ENCODE data around the gene RUBCNL.

The RUBCNL gene

GRCh38 chr13:46359714-46360113 lies 27.3 kb downstream of the RUBCNL start:
- H3K36me3 Mint-ChIP-seq (ENCODE audit: low read depth): no peaks in the 10 kb centered on the region
- H3K27ac Mint-ChIP-seq: no peak overlapping the region
- TF ChIP-seq, protein P1, sequence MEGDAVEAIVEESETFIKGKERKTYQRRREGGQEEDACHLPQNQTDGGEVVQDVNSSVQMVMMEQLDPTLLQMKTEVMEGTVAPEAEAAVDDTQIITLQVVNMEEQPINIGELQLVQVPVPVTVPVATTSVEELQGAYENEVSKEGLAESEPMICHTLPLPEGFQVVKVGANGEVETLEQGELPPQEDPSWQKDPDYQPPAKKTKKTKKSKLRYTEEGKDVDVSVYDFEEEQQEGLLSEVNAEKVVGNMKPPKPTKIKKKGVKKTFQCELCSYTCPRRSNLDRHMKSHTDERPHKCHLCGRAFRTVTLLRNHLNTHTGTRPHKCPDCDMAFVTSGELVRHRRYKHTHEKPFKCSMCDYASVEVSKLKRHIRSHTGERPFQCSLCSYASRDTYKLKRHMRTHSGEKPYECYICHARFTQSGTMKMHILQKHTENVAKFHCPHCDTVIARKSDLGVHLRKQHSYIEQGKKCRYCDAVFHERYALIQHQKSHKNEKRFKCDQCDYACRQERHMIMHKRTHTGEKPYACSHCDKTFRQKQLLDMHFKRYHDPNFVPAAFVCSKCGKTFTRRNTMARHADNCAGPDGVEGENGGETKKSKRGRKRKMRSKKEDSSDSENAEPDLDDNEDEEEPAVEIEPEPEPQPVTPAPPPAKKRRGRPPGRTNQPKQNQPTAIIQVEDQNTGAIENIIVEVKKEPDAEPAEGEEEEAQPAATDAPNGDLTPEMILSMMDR (IDR thresholded peaks at IDR 0.05; ENCODE audit: unreplicated experiment in 3 of 3): no peak
- H3K4me1 Mint-ChIP-seq: peaks cover 8% of the 10 kb centered on the region
- no peak overlapping the region for H3K4me3 Mint-ChIP-seq
- no peaks in the 10 kb centered on the region for H3K27me3 Mint-ChIP-seq (ENCODE audit: low read depth)
- H3K9me3 Mint-ChIP-seq: no peaks in the 10 kb centered on the region

GRCh38 chr13:46355901-46356590 lies 31.0 kb downstream of the RUBCNL start:
- Mint-ChIP-seq H3K27ac (no peak overlapping the region), H3K27me3 (ENCODE audit: low read depth) (no peaks in the 10 kb centered on the region), H3K4me1 (peaks cover 8% of the 10 kb centered on the region), H3K9me3 (no peaks in the 10 kb centered on the region), H3K4me3 (no peak overlapping the region), H3K36me3 (ENCODE audit: low read depth) (no peaks in the 10 kb centered on the region)
- TF ChIP-seq, protein P1 (IDR thresholded peaks at IDR 0.05; ENCODE audit: unreplicated experiment in 3 of 3): no peak

DNA sequence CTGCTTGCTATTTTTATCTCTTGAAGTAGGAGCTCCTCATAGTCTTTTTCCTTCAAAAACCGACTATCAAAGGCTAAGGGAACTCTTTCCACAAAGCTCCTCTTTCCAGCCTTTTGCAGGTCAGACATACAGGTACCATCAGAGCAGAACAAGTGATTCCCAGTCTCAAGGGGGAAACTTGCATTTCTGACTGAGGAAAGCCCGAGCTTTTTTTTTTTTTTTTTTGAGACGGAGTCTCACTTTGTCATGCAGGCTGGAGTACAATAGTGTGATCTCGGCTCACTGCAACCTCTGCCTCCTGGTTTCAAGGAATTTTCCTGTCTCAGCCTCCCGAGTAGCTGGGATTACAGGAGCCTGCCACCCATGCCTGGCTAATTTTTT lies 32.0 kb downstream of the RUBCNL start:
- H3K36me3 Mint-ChIP-seq (ENCODE audit: low read depth): no peaks in the 10 kb centered on the region
- no peak overlapping the region for H3K4me3 Mint-ChIP-seq
- H3K4me1 Mint-ChIP-seq: peaks cover 14% of the 10 kb centered on the region
- TF ChIP-seq, protein P1 (IDR thresholded peaks at IDR 0.05; ENCODE audit: unreplicated experiment in 3 of 3): no peak
- no peak overlapping the region for H3K27ac Mint-ChIP-seq
- H3K27me3 Mint-ChIP-seq (ENCODE audit: low read depth): peaks cover 1% of the 10 kb centered on the region
- H3K9me3 Mint-ChIP-seq: no peaks in the 10 kb centered on the region

- peaks cover 5% of the 10 kb centered on the region for H3K27me3 Mint-ChIP-seq (ENCODE audit: low read depth)
- no peak overlapping the region for H3K27ac Mint-ChIP-seq
- H3K4me3 Mint-ChIP-seq: no peak overlapping the region
- TF ChIP-seq, protein P1 (IDR thresholded peaks at IDR 0.05; ENCODE audit: unreplicated experiment in 3 of 3): no peak
- H3K9me3 Mint-ChIP-seq: no peaks in the 10 kb centered on the region
- peaks cover 11% of the 10 kb centered on the region for H3K4me1 Mint-ChIP-seq
- H3K36me3 Mint-ChIP-seq (ENCODE audit: low read depth): no peaks in the 10 kb centered on the region
Observed at GRCh38 chr13:46354156-46355087, 32.6 kb downstream of the RUBCNL start.

DNA sequence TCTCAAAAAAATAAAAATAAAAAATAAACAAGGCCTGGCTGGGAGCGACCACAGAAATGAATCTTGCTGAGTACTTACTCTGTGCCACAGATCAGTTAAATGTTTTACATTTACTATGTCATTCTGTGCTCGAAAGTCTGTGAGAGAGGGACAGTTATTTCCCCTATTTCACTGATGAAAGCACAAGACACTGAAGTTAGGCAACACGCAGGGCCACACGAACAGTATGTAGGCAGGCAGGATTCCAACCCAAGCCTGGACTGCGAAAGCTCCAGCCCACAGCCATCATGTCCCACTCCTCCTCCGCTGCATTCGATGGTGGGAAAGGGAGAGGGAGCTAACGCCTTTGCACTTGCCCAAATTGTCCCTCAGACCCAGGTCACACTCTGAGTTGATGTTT lies 34.2 kb downstream of the RUBCNL start:
- TF ChIP-seq, protein P1 (IDR thresholded peaks at IDR 0.05; ENCODE audit: unreplicated experiment in 3 of 3): no peak
- peaks cover 5% of the 10 kb centered on the region for H3K27me3 Mint-ChIP-seq (ENCODE audit: low read depth)
- no peak overlapping the region for H3K27ac Mint-ChIP-seq
- no peaks in the 10 kb centered on the region for H3K9me3 Mint-ChIP-seq
- no peak overlapping the region for H3K4me3 Mint-ChIP-seq
- H3K36me3 Mint-ChIP-seq (ENCODE audit: low read depth): no peaks in the 10 kb centered on the region
- H3K4me1 Mint-ChIP-seq: peaks cover 8% of the 10 kb centered on the region
